Measurements from ENCODE around the gene DTYMK.

DTYMK gene

DNA sequence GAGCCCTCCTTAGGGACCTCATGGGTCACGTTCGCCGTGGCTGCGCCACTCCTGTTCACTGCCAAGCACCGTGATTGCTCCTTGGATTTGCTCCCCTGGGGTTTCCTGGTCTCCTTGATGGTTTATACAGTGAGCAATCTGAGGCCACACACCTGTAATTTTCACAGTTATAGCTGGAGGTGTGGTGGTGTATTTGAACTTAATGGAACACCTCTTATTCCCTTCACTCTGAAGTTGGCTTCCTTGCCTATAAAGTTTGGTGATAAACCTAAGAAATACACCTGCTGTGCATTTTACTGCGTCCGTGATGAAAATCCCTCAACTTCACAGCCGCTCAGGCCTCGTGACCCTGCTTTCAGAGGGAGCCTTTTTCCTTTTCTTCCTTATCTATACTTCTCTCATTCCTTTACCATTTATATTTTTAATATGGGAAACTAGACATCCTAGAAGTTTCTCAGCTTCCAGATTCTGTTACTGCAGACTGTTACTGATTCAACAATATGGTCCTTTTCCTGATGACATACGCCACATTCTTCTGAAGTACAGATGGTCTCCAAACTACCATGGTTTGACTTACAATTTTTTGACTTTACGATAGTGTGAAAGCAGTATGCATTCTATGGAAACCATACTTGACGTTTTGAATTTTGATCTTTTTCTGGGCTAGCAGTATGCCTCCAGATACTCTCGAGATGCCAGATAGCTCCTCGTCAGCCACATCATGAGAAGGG lies 40.5 kb downstream of the DTYMK start:
- no peak for DNase-seq

- no peak for DNase-seq
These were observed 41.3 kb downstream of the DTYMK start for GRCh38 chr2:241645056-241645914.

DNA sequence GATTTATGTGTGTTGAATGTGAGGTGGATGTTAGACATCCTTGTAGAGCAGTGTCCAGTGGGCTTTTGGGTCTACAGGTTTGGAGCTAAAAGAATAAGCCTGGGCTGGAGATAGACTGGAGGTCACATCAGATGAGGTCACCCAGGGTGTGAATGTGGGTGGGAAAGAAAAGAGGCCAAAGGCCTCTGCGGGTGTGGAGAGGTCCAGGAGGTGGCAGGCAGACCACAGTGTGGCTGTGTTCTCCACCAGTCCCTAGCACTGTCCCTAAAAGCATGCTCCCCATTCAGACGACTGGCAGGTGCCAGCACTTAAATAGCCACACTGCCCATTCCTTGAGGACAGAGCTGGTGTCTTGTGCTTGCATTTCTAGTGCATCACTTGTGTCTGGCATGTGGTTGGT lies 45.0 kb downstream of the DTYMK start:
- no peak for DNase-seq

- no peak for DNase-seq
These were observed 46.3 kb downstream of the DTYMK start for GRCh38 chr2:241640165-241640795.

DNA sequence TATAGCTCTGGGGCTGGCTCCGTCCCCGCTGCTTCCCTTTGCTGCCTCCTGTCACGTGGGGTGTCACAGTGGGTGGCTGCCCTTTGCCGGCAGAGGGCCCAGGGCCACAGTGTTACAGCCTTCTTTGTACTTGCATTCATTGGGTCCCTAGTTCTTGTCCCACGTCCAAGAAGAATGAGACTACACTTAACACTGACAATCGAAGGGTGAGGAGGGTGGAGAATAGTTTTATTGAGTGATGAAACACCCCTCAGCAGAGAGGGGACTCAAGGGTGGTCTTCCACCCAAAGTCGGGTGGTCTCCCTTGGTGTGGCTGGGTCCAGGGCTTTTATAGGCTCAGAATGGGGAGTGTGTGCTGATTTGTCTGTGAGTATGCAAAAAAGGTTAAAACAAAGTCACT lies 47.2 kb downstream of the DTYMK start:
- no peak for DNase-seq

DNA sequence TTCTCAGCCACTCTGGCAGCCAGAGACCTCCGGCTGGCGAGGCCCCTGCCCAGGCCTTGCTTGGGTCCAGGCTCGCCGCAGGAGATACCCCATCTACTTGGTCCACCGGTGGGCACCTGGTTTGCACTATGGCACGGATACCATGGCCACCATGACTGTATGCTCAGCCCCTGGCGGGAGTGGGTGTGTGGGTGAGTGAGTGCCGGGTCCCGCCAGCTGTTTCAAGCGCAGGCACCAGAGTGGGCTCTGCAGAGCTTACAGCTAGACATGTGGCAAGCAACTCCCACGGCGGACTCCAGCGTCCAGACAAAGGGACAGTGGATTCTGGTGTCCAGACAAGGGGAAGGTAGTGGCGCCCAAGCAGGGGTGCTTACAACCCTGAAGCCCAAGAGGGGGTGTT lies 47.7 kb downstream of the DTYMK start:
- DNase-seq, result no peak

DNA sequence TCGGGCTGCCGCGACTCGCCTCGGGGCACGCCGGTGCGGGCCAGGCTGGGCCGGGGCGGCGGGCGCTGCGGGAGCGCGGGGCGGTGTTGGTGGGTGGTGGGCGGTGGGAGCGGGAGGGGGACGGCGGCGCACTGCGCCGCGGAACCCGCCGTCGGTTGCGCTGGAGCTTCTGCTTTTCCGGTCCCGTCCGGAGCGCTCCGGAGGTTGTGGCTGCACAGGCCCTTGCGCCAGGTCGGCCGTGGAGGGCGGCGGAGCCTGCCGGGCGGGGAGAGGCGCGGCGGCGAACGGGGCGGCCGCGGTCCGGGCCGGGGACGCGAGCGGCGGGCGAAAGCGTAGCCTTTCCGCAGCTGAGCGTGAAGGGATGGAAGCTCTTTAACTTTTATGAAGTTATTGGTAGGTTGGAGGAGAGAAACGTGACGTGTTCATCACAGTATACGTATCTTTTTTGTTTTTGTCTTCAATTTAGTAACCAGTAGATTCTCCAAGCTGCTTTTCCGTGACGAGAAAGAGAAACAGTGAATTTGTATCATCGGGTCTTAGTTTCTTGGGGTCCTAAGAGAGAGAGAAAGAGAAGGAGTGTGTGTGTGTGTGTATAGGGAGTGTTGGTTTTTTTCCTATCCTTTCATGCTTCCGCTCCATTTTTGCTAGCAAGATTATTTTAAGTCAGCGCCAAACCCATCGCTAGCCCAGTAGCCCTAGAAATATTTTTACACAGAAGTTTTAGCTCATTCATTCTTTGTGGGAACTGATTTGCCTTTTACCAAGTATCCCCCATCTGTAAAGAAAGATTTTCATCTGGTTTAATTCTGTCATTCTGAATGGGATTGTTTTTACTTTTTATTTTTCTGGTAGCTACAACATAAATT lies 48.6 kb downstream of the DTYMK start:
- DNase-seq, result no peak

GRCh38 chr2:241637018-241637794 lies 49.4 kb downstream of the DTYMK start, which contains the start of the genes ATG4B and THAP4:
Gene ATG4B (plus strand): TSS chr2:241637693. CDS start chr2:241637715, 22 bp downstream.
Gene THAP4 (minus strand): TSS chr2:241637158. CDS start chr2:241637017, 141 bp downstream.
- peak; percentile 78 for DNase-seq

- no peak for DNase-seq
These were observed 50.2 kb downstream of the DTYMK start for GRCh38 chr2:241636182-241637017.

GRCh38 chr2:241635756-241636155 lies 50.9 kb downstream of the DTYMK start:
- DNase-seq, result no peak

GRCh38 chr2:241633561-241633960 lies 53.1 kb downstream of the DTYMK start:
- no peak for DNase-seq

DNA sequence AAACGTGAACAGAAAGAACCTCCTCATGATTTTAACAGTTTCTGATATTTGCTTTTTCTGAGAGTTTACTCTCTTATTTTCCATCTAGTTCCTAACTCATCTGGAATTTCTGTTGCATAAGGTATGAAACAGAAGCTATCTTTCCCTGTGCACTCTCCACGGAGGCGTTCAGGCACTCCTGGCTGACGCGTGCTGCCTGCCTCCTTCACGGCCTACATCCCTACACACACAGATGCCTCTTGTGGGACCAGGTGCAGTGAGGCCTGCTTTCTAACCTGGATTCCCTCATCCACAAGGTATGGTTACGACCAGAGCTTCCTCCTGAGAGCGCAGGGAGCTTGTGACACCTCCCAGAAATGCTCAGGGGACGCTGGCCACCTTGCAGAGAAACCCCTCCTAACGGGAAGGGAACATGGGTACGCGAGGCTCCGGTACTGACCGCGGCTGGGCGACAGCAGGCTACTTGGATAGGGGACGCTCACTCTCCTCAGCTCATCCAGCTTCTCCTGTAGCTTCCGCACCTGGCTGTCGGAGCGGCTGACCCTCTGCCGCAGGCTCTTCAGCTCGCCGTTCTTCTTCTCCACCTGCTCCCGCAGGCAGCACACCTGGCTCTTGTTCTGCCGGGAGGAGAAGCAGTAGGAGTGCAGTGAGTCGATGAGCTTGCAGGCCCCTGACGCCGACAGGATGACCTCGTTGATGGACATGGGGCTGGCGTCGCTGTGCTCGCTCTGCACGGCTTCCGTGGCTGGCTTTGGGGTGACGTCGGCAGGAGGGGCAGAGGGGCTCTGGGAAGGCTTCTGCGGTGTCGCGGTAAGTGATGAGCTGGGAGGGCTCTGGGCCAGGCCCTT lies 53.9 kb downstream of the DTYMK start:
- no peak for DNase-seq

- no peak for DNase-seq
These were observed 56.7 kb downstream of the DTYMK start for GRCh38 chr2:241629762-241630435.

DNA sequence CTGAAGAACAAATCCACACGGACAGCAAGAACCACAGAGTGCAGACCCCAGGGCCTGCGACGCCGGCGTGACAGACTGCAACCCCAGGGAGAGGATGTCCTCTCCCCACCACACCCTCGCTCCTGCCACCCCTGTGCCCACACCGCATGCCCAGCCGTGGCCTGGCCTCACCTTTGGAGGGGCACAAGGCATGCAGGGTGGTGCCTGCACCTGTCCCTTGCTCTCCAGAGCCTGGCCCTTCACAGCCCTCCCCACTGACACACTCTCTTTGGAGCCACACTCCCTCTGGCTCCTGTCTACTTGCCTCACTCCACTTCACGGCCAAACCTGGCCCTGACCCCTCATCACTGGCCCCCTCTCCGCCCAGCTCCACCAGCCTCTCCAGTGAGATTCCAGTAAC lies 58.9 kb downstream of the DTYMK start:
- DNase-seq, result no peak

Measured in fibroblast of upper back skin (primary cell).